ENCODE data around the gene LPP.

DNA sequence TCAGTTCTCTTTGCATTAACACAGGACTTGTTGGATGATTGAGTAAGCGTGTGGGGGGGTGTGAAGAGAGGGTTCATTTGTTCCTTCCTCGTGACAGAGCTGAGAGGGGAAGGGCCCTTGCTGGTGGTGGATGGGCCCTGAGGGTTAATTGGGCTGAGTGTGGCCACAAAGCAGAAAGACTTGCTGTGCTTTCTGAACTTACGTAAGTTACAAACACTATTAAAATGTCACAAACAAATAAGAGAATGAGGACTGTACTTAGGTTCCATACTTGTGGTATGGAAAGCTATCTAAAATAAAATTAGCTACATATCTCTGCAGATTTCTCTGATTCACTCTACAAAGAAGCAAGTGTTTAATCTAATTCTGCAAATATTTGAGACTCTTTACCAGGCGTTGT lies 231.3 kb downstream of the LPP start:
- TF ChIP-seq POLR2AphosphoS5 (IDR thresholded peaks at IDR 0.05; ENCODE audit: borderline replicate concordance, low read depth, low read length) = no peak
- TF ChIP-seq EZH2 (IDR thresholded peaks at IDR 0.05) = no peak
- no peak for TF ChIP-seq FOXP2 (optimal IDR thresholded peaks at IDR 0.05; ENCODE audit: control extremely low read depth, extremely low read length, insufficient read depth)

Measured in SK-N-MC (cell line).